Activated CD4-positive, alpha-beta T cell treated with anti-CD3 and anti-CD28 coated beads for 36 hours (primary cell): ENCODE data around the gene OLFML2B. TPM values are rescaled to one million over a fixed set of nuclear protein-coding genes. Genes with fewer than 3 reads are reported as not detected.

ENCODE experiments used
- ATAC-seq: fragments of 200-7000 bp; cut with Tn5 transposase; one replicate; pipeline ENCODE4 v1.10.0; 2021; ENCODE audit warnings: mild to moderate bottlenecking, moderate library complexity
- CTCF ChIA-PET: fragments of 350-600 bp; sonication (Branson Sonifier 250); formaldehyde crosslinking; loops from one replicate; lab custom pipeline; 2021; ENCODE audit warnings: antibody characterized with exemption; lab: Charles Lee
- POLR2A ChIA-PET: fragments of 350-600 bp; sonication (Branson Sonifier 250); formaldehyde crosslinking; loops from one replicate; lab custom pipeline; 2021; ENCODE audit warnings: antibody characterized with exemption, inconsistent platforms; lab: Charles Lee
- DNase-seq: peaks from one replicate; pipeline ENCODE4 v3.0.0-alpha.2; 2020
- H3K27ac Mint-ChIP-seq: one replicate; pipeline ENCODE4 v1.8.0; 2021; ENCODE audit warnings: mixed read lengths
- H3K27me3 Mint-ChIP-seq: one replicate; pipeline ENCODE4 v1.8.0; 2021; ENCODE audit warnings: mixed read lengths
- H3K36me3 Mint-ChIP-seq: one replicate; pipeline ENCODE4 v1.8.0; 2021; ENCODE audit warnings: low read depth, mixed read lengths
- H3K4me1 Mint-ChIP-seq: one replicate; pipeline ENCODE4 v1.8.0; 2021; ENCODE audit warnings: mixed read lengths
- H3K4me3 Mint-ChIP-seq: one replicate; pipeline ENCODE4 v1.8.0; 2021; ENCODE audit warnings: mild to moderate bottlenecking, moderate library complexity, mixed read lengths
- H3K9me3 Mint-ChIP-seq: one replicate; pipeline ENCODE4 v1.8.0; 2021; ENCODE audit warnings: low read depth, mixed read lengths
- intact Hi-C, 2 experiments: fragments of 100-400 bp; cut with DNase I in 1 of 2; cut with micrococcal nuclease in 1 of 2; formaldehyde crosslinking; loops; one replicate each; pipeline versions ENCODE4 v1.14.2 to v1.15.1; 2022 to 2024; cut with DNase I, micrococcal nuclease
- total RNA-seq, 2 experiments: library from RNA; stranded (reverse); gene quantifications; one replicate each; pipeline ENCODE4 v1.2.3, GENCODE V29; 2021

Gene OLFML2B
- total RNA-seq, 2 experiments from 2014 or later, result 0.14 to 0.28 TPM

DNA sequence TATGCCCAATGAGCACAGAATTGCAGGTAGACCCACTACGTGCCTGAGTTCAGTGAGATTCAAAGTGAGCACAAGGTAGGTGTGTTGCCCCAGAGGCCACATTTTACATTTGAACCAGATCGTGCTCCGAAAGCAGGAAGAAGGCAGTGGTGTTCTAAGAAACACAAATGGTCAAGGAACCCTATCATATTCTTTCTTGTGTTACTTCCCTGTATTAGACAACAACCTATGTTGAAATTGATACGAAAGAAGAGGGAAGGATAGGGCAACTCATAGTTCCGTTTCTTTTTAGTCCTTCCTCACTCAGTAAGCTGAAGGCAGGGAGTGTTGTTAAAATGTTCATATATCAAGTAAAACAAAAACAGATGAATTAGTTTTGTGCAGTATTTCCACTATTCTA, 33.9 kb downstream of the OLFML2B start:
- H3K36me3 Mint-ChIP-seq, result peaks cover 2% of the 10 kb centered on the region
- H3K9me3 Mint-ChIP-seq, result peaks cover 4% of the 10 kb centered on the region
- H3K27ac Mint-ChIP-seq, result no peak overlapping the region
- POLR2A ChIA-PET, result no interaction called here
- no peaks in the 10 kb centered on the region for H3K4me1 Mint-ChIP-seq
- H3K4me3 Mint-ChIP-seq, result no peak overlapping the region
- intact Hi-C loops, result no loop called here
- DNase-seq, result no peak
- H3K27me3 Mint-ChIP-seq, result peaks cover 5% of the 10 kb centered on the region
- CTCF ChIA-PET, result no interaction called here
- no peak for ATAC-seq

DNA sequence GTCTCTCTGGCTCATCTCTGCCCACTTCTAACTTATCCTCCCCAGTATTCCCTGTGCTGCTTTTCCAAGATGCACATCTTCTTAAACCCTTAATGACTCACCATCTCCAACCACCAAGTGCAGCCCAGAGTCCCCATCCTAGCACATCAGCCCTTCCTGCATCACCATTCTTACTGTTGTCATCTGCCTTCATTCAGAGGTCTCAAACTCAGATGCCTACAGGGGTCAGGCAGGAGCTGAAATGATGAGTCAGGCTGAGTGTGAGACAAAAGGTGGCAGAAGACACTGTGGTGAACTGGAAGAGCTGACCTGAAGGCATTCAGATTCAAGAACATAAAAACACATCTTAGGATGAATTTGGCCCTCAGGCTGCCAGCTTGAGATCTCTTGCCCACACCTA, 34.6 kb downstream of the OLFML2B start:
- DNase-seq (no peak), ATAC-seq (no peak)
- no peak overlapping the region for H3K27ac Mint-ChIP-seq
- H3K36me3 Mint-ChIP-seq, result peaks cover 2% of the 10 kb centered on the region
- CTCF ChIA-PET, result no interaction called here
- peaks cover 5% of the 10 kb centered on the region for H3K27me3 Mint-ChIP-seq
- intact Hi-C loops, result no loop called here
- POLR2A ChIA-PET, result no interaction called here
- no peaks in the 10 kb centered on the region for H3K4me1 Mint-ChIP-seq
- H3K9me3 Mint-ChIP-seq, result peaks cover 4% of the 10 kb centered on the region
- H3K4me3 Mint-ChIP-seq, result no peak overlapping the region

DNA sequence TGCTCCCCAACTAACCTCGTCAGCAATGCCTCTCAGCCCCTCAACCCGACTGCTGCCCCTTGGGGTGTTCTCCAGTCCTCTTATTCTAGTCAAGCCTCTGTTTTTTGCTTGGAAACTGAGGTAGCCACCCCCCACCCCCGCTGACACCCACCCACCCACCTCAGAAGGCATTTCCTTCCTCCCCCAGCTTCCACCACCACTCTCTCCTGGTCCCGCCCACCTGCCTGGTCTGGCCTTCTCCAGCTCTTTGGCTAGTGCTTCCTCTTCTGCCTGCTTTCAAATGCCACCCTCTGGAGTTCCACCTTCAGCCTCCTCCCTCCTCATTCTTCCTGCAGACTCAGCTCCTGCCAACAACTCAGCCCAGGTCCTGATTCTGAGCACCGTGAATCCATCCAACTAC, 35.3 kb downstream of the OLFML2B start:
- intact Hi-C loops, result no loop called here
- ATAC-seq (no peak), DNase-seq (no peak)
- Mint-ChIP-seq H3K27me3 (peaks cover 5% of the 10 kb centered on the region), H3K9me3 (peaks cover 4% of the 10 kb centered on the region), H3K27ac (no peak overlapping the region), H3K4me3 (no peak overlapping the region), H3K4me1 (no peaks in the 10 kb centered on the region), H3K36me3 (peaks cover 2% of the 10 kb centered on the region)
- CTCF ChIA-PET, result interaction anchor here (1.1 kb wide), 1 partner anchor 36 kb away, joined by 4 read pairs; the partner anchor contains the start of gene OLFML2B
- POLR2A ChIA-PET, result no interaction called here

DNA sequence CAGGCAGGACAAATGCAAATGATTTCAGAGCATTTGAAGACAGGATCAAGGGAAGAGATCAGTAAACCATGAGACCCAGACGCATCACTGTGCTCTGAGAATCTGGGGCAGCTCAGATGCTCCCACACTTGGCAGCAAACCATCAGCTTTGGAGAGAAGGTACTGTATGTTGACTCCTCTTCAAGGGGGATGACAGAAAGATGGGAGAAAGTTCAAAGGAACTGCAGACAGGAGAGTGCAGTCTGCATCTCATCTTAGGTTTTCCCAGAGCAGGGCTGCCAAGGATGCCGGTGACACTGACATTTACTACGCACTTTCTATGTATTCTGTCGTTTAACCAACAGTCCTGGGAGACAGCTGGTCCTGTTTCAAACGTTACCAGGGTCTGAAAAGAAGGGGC, 35.8 kb downstream of the OLFML2B start:
- peaks cover 4% of the 10 kb centered on the region for H3K9me3 Mint-ChIP-seq
- no peak overlapping the region for H3K27ac Mint-ChIP-seq
- ATAC-seq (no peak), DNase-seq (no peak)
- H3K4me3 Mint-ChIP-seq, result no peak overlapping the region
- ChIA-PET CTCF (interaction anchor here (1.1 kb wide), 1 partner anchor 36 kb away, joined by 4 read pairs; the partner anchor contains the start of gene OLFML2B), POLR2A (no interaction called here)
- H3K27me3 Mint-ChIP-seq, result peaks cover 5% of the 10 kb centered on the region
- H3K36me3 Mint-ChIP-seq, result peaks cover 2% of the 10 kb centered on the region
- intact Hi-C loops, result no loop called here
- H3K4me1 Mint-ChIP-seq, result no peaks in the 10 kb centered on the region

DNA sequence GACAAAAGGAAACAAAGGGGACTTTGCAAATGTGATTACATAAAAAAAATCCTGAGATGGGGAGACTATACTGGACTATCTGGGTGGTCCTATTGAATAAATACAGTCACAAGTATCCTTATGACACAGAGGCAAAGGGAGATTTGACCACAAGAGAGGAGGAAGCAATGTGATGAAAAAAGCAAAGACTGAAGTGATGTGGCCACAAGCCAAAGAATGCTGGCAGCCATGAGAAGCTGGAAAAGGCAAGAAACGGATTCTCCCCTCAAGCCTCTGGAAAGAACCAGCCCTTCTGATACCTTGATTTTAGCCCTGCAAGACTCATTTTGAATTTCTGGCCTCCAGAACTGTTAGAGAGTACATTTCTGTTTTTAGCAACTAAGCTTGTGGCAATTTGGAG, 36.4 kb downstream of the OLFML2B start:
- Mint-ChIP-seq H3K4me3 (no peak overlapping the region), H3K36me3 (peaks cover 2% of the 10 kb centered on the region), H3K4me1 (no peaks in the 10 kb centered on the region), H3K9me3 (peaks cover 4% of the 10 kb centered on the region), H3K27ac (no peak overlapping the region), H3K27me3 (peaks cover 5% of the 10 kb centered on the region)
- intact Hi-C loops, result no loop called here
- DNase-seq (no peak), ATAC-seq (no peak)
- POLR2A ChIA-PET, result no interaction called here
- CTCF ChIA-PET, result interaction anchor here (1.1 kb wide), 1 partner anchor 37 kb away, joined by 4 read pairs; the partner anchor contains the start of gene OLFML2B

DNA sequence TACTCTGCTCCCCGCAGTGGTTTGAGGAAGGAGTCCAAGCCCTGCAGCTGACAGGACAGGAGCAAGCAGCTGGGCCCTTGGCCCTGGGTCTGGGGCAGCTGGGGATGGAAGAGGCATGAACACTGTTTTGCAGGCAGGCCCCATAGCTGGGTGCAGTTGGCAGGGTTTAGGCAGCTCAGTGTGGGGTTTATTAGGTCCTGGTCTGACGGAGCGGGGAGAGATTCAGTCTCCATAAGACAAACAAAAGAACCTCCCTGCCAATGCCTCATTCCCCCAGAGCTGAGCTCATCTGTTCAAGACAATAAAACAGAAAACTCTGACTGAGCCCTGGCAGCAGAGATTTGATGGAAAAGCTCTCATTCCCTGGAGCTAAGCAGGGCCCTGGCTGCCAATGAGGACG, 37.3 kb downstream of the OLFML2B start:
- Mint-ChIP-seq H3K4me1 (no peaks in the 10 kb centered on the region), H3K9me3 (peaks cover 4% of the 10 kb centered on the region), H3K36me3 (no peaks in the 10 kb centered on the region), H3K4me3 (no peak overlapping the region), H3K27ac (no peak overlapping the region), H3K27me3 (peaks cover 5% of the 10 kb centered on the region)
- ATAC-seq (no peak), DNase-seq (no peak)
- CTCF ChIA-PET, result no interaction called here
- intact Hi-C loops, result no loop called here
- POLR2A ChIA-PET, result no interaction called here

DNA sequence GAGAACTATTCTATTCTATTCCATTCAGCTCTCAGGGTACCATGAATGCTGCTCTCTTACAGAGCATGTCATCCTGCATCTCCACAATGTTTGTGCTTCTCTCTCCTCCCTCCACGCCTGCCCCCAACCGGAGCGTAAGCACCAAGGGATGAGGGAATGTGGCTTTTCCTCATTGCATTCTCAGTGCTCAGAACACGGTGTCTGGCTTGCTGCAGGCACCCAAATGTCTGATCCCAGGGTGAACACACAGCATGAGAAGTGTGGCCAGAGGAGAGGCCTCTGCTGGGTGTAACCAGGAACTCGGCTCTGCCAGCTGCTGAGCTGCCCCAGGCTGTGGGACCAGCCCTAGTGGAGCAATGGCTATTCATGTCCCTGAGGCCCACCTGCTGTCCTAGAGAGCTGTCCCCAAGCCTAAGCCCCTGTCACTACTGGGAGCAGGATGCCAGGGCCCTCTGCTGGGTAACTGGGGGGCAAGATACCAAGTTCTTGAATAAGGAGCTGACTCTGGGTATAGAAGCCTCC, 38.3 kb downstream of the OLFML2B start:
- Mint-ChIP-seq H3K4me1 (no peaks in the 10 kb centered on the region), H3K9me3 (peaks cover 4% of the 10 kb centered on the region), H3K27ac (no peak overlapping the region), H3K4me3 (no peak overlapping the region), H3K27me3 (peaks cover 2% of the 10 kb centered on the region), H3K36me3 (no peaks in the 10 kb centered on the region)
- ATAC-seq (no peak), DNase-seq (no peak)
- CTCF ChIA-PET, result no interaction called here
- POLR2A ChIA-PET, result no interaction called here
- intact Hi-C loops, result no loop called here

DNA sequence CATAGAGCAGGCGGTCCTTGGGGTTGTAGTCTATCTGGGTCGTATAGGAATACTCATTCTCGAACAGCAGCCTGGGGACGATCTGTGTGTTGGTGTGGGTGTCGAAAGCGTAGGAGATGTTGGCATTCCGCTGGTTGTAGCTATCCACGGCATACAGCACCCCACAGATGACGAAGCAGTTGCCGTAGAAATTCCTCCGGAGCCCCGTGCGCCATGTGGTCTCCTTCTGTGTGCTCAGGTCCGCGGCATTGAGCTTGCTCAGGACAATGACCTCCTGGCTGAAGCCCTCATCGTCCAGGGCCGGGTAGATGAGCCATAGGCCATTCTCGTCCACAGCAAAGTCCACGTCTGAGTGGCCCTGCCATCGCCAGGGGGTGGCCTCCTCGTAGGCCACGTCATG, 39.9 kb downstream of the OLFML2B start:
- ChIA-PET CTCF (no interaction called here), POLR2A (interaction anchor here (0.6 kb wide), 1 partner anchor 182 kb away, joined by 5 read pairs; no protein-coding TSS in a partner anchor)
- H3K9me3 Mint-ChIP-seq, result peaks cover 4% of the 10 kb centered on the region
- no peaks in the 10 kb centered on the region for H3K4me1 Mint-ChIP-seq
- H3K4me3 Mint-ChIP-seq, result no peak overlapping the region
- ATAC-seq, result no peak
- H3K36me3 Mint-ChIP-seq, result no peaks in the 10 kb centered on the region
- H3K27ac Mint-ChIP-seq, result no peak overlapping the region
- no peak for DNase-seq
- H3K27me3 Mint-ChIP-seq, result no peaks in the 10 kb centered on the region
- intact Hi-C loops, result no loop called here

DNA sequence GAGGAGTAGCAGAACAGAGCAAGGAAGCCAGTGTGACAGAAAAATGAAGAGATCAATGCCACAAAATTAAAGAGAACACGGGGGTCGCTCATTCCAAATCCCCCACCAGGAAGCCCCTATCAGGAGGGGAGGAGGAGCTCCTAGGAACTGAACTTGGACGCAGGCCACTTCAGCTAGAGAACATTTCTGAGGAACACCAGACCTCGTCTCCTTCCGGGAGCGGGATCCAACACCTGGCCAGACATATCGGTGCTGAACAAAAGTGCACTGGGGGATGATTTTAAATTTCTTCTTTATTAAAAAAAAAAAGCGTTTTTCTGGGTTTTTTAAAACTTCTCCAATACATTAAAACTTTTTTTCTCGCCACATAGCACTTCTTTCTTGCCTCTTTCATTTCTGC, 40.8 kb downstream of the OLFML2B start:
- Mint-ChIP-seq H3K27ac (no peak overlapping the region), H3K36me3 (no peaks in the 10 kb centered on the region), H3K27me3 (no peaks in the 10 kb centered on the region), H3K9me3 (peaks cover 4% of the 10 kb centered on the region), H3K4me1 (no peaks in the 10 kb centered on the region), H3K4me3 (no peak overlapping the region)
- ATAC-seq (no peak), DNase-seq (no peak)
- intact Hi-C loops, result no loop called here
- ChIA-PET POLR2A (interaction anchor here (0.6 kb wide), 1 partner anchor 182 kb away, joined by 5 read pairs; no protein-coding TSS in a partner anchor), CTCF (interaction anchor here (0.6 to 0.9 kb wide), 2 partner anchors 12 to 52 kb away, joined by 3 read pairs; no protein-coding TSS in a partner anchor)

DNA sequence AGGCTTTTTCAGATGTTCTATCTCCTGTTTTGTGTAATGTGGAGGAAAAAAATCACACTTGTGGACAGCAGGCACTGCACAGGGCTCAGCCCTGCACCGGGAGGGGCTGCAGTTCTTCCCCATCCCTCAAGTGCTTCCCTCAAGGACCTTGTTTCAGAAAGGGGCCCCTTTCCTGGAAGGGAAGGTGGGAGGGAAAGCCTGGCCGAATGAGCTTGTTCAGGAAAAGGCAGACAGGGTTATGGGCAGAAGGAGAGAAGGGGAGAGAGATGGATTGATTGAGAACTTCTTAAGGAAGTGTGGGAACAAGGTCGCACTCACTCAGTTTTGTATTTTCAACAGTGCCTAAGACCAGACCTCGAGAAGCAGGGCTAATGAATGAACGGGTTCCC, 41.2 kb downstream of the OLFML2B start:
- intact Hi-C loops, result no loop called here
- POLR2A ChIA-PET, result no interaction called here
- H3K36me3 Mint-ChIP-seq, result no peaks in the 10 kb centered on the region
- no peaks in the 10 kb centered on the region for H3K4me1 Mint-ChIP-seq
- no peak overlapping the region for H3K4me3 Mint-ChIP-seq
- H3K9me3 Mint-ChIP-seq, result peaks cover 4% of the 10 kb centered on the region
- H3K27ac Mint-ChIP-seq, result no peak overlapping the region
- CTCF ChIA-PET, result interaction anchor here (0.6 to 0.9 kb wide), 4 partner anchors 12 to 235 kb away, joined by 3 to 4 read pairs (median 3); no protein-coding TSS in a partner anchor
- no peak for DNase-seq
- ATAC-seq, result no peak
- no peaks in the 10 kb centered on the region for H3K27me3 Mint-ChIP-seq

DNA sequence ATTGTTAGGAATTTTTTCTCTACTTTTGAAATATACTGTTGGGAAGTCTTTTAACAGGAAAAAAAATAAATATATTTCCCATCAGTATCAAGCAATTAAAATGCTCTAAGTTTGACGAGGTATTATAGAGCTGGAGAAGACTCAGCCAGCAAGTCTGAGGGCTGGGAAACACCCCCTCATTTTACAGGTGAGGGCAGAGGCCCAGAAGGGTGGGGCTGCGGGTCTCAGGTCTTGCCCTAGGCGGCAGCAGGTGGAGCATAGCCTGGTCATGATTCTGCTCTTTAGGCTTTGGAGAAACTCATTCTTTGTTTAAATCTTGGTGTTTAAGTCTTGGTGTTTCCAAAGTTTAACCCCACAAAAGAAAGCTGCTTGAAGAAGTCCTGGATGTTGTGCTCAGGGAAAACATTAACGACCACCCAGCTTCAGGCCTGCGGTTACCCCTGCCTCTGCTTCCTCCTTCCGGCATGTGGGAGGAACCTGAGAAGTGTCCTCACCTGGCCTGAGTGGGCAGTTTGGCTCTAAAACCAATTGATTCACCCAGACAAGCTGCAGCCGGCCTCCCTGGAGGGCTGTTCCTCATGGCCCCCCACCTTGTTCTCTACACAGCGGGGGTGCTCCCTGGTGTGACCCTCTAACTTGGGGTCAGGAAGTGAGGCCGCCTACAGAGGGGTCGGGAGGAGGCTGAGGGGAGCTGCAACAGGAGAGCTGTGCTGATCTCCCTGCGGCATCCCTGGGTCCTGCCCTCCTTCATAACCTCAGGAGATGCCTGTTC, 41.7 kb downstream of the OLFML2B start:
- intact Hi-C loops, result no loop called here
- Mint-ChIP-seq H3K4me3 (no peak overlapping the region), H3K27me3 (no peaks in the 10 kb centered on the region), H3K4me1 (no peaks in the 10 kb centered on the region), H3K36me3 (no peaks in the 10 kb centered on the region), H3K9me3 (no peaks in the 10 kb centered on the region), H3K27ac (no peak overlapping the region)
- no peak for DNase-seq
- ChIA-PET CTCF (interaction anchor here (0.6 to 1.0 kb wide), 3 partner anchors 77 to 235 kb away, joined by 3 to 4 read pairs (median 3); no protein-coding TSS in a partner anchor), POLR2A (no interaction called here)
- no peak for ATAC-seq

DNA sequence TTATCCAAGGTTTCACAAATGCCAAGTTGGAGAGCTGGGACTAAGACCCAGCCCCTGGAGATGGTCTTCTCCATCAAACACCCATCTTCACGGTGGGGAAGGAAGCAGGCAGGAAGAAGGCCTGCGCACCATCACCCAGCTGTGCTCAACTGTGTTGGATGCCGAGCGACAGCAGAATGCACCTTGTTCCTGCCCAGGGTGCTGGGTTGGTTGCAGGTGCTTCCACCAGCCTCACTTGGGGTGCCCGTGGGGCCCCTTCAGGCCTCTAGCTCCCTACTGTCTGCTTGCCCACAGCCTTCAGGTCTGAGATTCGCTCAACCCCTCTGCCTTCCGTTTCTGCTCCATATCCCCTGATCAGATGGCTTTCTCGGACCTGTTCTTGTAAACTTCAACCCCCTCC, 42.5 kb downstream of the OLFML2B start:
- Mint-ChIP-seq H3K4me3 (no peak overlapping the region), H3K27me3 (no peaks in the 10 kb centered on the region), H3K27ac (no peak overlapping the region), H3K4me1 (no peaks in the 10 kb centered on the region), H3K9me3 (no peaks in the 10 kb centered on the region), H3K36me3 (no peaks in the 10 kb centered on the region)
- ChIA-PET POLR2A (no interaction called here), CTCF (interaction anchor here (1.0 kb wide), 1 partner anchor 77 kb away, joined by 3 read pairs; no protein-coding TSS in a partner anchor)
- intact Hi-C loops, result no loop called here
- DNase-seq, result no peak
- ATAC-seq, result no peak
